Spleen (tissue), 7 donors: Measurements from ENCODE around the gene SMIM31.

ENCODE experiments used
- CTCF ChIP-seq, 11 experiments: fragments of 200-600 bp in 7 of 11; fragments of 450-650 bp in 4 of 11; sonication (generic) in 4 of 11; IDR thresholded peaks in 8 of 11; conservative IDR thresholded peaks in 3 of 11; 1 replicate in 7 of 11; 2 replicates in 4 of 11; pipeline versions ENCODE4 v1.4.0 to v1.8.0; 2016 to 2021; ENCODE audit warnings: antibody characterized with exemption in 11 of 11, inconsistent platforms in 4 of 11, mild to moderate bottlenecking in 1 of 11
- POLR2A ChIP-seq, 3 donors: fragments of 450-650 bp; IDR thresholded peaks; one replicate each; pipeline ENCODE4 v1.5.1; 2017; ENCODE audit warnings: antibody characterized with exemption in 3 of 3, mild to moderate bottlenecking in 1 of 3
- donor health status: DM: no; HTN: no; CAD: no; lungs with moderate emphysema.
- donor health status: DM: no; HTN: no; CAD: no.
- donor health status: DM: no; HTN: no; CAD: no.

- TF ChIP-seq CTCF (IDR thresholded peaks at IDR 0.05 in 8 of 11, conservative IDR thresholded peaks at IDR 0.05 in 3 of 11) (no peak), POLR2A (IDR thresholded peaks at IDR 0.05) (no peak)
These were observed 17.2 kb downstream of the SMIM31 start for GRCh38 chr4:164771088-164771487.
